ENCODE results near the gene CAP1. TPM values are rescaled to one million over a fixed set of nuclear protein-coding genes. Genes with fewer than 3 reads are reported as not detected.

The CAP1 gene
- total and polyA plus RNA-seq, 9 of the 15 experiments (the other 6 are each of a cell fraction or from before 2014, with no cell fraction given) = 230 to 658 (median 281) TPM

- DNase-seq (ENCODE audit: extremely low read depth in 1 of 4, low spot score in 3 of 4) = no peak
- no peak overlapping the region for H3K4me2 ChIP-seq (ENCODE audit: insufficient read depth, low read length)
- no peak overlapping the region for H3K4me3 ChIP-seq
- intact Hi-C loops (cut with micrococcal nuclease) (no loop called here), in situ Hi-C loops (cut with MboI) (no loop called here)
- BruUV-seq (replicated peaks) = no TSS peak
- no peak for FAIRE-seq
- peaks cover 10 to 14% of the 10 kb centered on the region in 2 experiments; a peak in 4 of 5 replicates for H3K4me1 ChIP-seq (replicated peaks in 1 of 2; ENCODE audit: control insufficient read depth in 2 of 2, insufficient read depth in 2 of 2, low read length in 2 of 2)
- no peak overlapping the region for H3K27ac ChIP-seq (ENCODE audit: extremely low read depth, low read depth, low read length)
- H3K27me3 ChIP-seq (ENCODE audit: control insufficient read depth in 2 of 2, insufficient read depth in 2 of 2, low read length in 2 of 2) = no peaks in the 10 kb centered on the region
- peaks cover 2% of the 10 kb centered on the region for H3K9me1 ChIP-seq (ENCODE audit: control insufficient read depth, insufficient read depth, low read length)
- no peak overlapping the region for H3K9ac ChIP-seq (ENCODE audit: insufficient read depth in 1 of 2, low read depth in 2 of 2, low read length in 2 of 2)
- no peaks in the 10 kb centered on the region for H4K20me1 ChIP-seq (replicated peaks; ENCODE audit: control insufficient read depth, insufficient read depth, low read length)
- H3K36me3 ChIP-seq (ENCODE audit: control insufficient read depth, insufficient read depth, low read length) = peaks cover 62% of the 10 kb centered on the region
- no peak for ATAC-seq
- no peak overlapping the region for H2AFZ ChIP-seq (ENCODE audit: low read depth, low read length)
- peaks cover 44% of the 10 kb centered on the region for H3K79me2 ChIP-seq (ENCODE audit: control insufficient read depth, insufficient read depth, low read length)
- TF ChIP-seq AFF4 (CRISPR knock-in tag; IDR thresholded peaks at IDR 0.05) (no peak), ZNF316 (IDR thresholded peaks at IDR 0.05) (no peak)
- H3K9me3 ChIP-seq (replicated peaks; ENCODE audit: control insufficient read depth, insufficient read depth, low read depth, low read length) = no peaks in the 10 kb centered on the region
- WGBS (ENCODE audit: insufficient coverage, low coverage, missing lambda C conversion rate) = 84% methylated on average over 2 of the region's 2 CpGs
- ChIA-PET CTCF (ENCODE audit: low intra/inter-chr PET ratio) (no interaction called here), POLR2A (no interaction called here)
Observed at GRCh38 chr1:40092241-40092640, 51.7 kb downstream of the CAP1 start.
